GM12878 (cell line): Measurements from ENCODE around the gene ADPRHL1. TPM values are rescaled to one million over a fixed set of nuclear protein-coding genes. Genes with fewer than 3 reads are reported as not detected.

Experiments
- MLLT1 ChIP-seq: fragments of 450-650 bp; IDR thresholded peaks from 2 replicates; pipeline ENCODE4 v1.6.1; 2016; ENCODE audit warnings: mild to moderate bottlenecking
- polyA plus RNA-seq, 11 experiments: library from polyadenylated mRNA; depleted of rRNA in 4 of 11; unstranded in 6 of 11; stranded (reverse) in 5 of 11; fragments of >200 nt; fragmentation: Nextera tagmentation in 4 of 11; fragmentation: Illumina TruSeq in 1 of 11; extraction: Ambion mirVana in 4 of 11; extraction: Trizol in 1 of 11; gene quantifications; 1 replicate in 1 of 11; 2 replicates in 10 of 11; pipeline versions ENCODE4 v1.2.1 to v1.2.3, GENCODE V29; 2011 to 2016; ENCODE audit warnings: inconsistent platforms in 2 of 11, missing spikeins in 2 of 11, low read depth in 1 of 11
- small RNA-seq: library from RNA; depleted of rRNA; stranded (forward); fragments of <200 nt; gene quantifications from one replicate; pipeline ENCODE3, GENCODE V24; 2014
- total RNA-seq, 4 experiments: library from RNA; depleted of rRNA in 3 of 4; stranded (reverse); fragments of >200 nt in 3 of 4; fragmentation: Illumina TruSeq in 1 of 4; extraction: Trizol in 1 of 4; gene quantifications; 2 replicates each; pipeline versions ENCODE4 v1.2.1 to v1.2.3, GENCODE V29; 2013 to 2021

ADPRHL1 gene
- total and polyA plus RNA-seq, 10 of the 15 experiments (the other 5 are each of a cell fraction or from before 2014, with no cell fraction given), result 0.05 to 1.9 (median 1.0) TPM

DNA sequence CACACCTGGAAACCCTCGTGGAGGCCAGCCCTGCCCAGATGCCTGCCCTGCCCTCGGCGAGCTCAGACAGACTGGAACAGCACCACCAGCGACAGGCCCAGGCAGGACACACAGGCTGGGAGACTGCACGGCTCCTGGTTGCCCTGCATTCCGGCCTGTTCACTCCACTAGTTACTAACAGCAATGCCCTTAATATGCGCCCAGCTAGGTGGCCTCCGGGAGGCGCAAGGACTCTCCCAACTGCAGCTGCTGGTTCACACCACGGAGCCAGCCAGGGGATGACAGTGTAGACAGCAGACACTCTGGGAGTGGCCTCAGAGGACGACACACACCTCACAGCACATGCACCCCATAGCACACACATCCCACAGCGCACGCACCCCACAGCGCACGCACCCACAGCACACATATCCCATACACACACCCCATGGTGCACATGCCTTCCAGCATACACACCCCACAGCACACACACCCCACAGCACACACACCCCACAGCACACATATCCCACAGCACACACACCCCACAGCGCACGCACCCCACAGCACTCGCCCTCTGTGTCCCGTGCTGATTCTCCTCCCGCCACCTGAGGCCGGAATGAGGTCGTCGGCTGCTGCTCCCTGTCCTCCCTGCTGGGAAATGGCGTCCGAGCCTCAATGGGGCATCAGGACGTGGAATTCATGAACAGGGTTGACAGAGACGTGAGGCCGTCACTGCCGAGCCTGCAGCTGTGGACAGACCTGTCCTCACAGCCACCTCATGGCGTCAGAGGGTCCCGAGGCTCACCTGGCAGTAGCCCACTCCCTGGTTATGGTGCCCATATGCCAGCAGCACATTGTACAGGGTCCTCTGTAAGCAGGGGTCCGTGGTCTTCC lies 103.0 kb downstream of the ADPRHL1 start (continued):
- TF ChIP-seq MLLT1, result no peak

Small RNA genes within 50 kb of the gene (small RNA-seq; reads per million reads assigned to genes)
- gene RNU1-16P, result not detected

Other genes starting within 250 kb of the ADPRHL1 start
Only the 7 nearest of the 8 such genes appear.
- 73.8 and 74.3 TPM in 2 replicates for gene CUL4A, start 243.9 kb downstream of the ADPRHL1 start, total RNA-seq (2014; rRNA removed)
- 50.1 and 50.8 TPM in 2 replicates for gene CUL4A, start 243.9 kb downstream of the ADPRHL1 start, total RNA-seq (2014; rRNA removed; fragmentation: Illumina TruSeq; extraction: Trizol)
- gene CUL4A, start 243.9 kb downstream of the ADPRHL1 start, total RNA-seq (2021), result 55.7 and 60.9 TPM in 2 replicates
- 40.1 and 42.3 TPM in 2 replicates for gene CUL4A, start 243.9 kb downstream of the ADPRHL1 start, polyA plus RNA-seq (2011; rRNA removed)
- 45.1 and 48.0 TPM in 2 replicates for gene CUL4A, start 243.9 kb downstream of the ADPRHL1 start, polyA plus RNA-seq (2014; fragmentation: Illumina TruSeq; extraction: Trizol)
- gene CUL4A, start 243.9 kb downstream of the ADPRHL1 start, polyA plus RNA-seq (2014; fragmentation: Nextera tagmentation; extraction: Ambion mirVana), result 10 to 100 TPM; 19.7 to 21.8 TPM
- 60.4 and 60.9 TPM in 2 replicates for gene CUL4A, start 243.9 kb downstream of the ADPRHL1 start, polyA plus RNA-seq (2014; rRNA removed)
- gene CUL4A, start 243.9 kb downstream of the ADPRHL1 start, polyA plus RNA-seq (2016; fragmentation: Nextera tagmentation; extraction: Ambion mirVana), result 10 to 100 TPM; 64.1 to 66.5 TPM
- gene LAMP1, start 156.2 kb downstream of the ADPRHL1 start, total RNA-seq (2014; rRNA removed), result 44.8 and 54.2 TPM in 2 replicates
- 25.4 and 29.6 TPM in 2 replicates for gene LAMP1, start 156.2 kb downstream of the ADPRHL1 start, total RNA-seq (2014; rRNA removed; fragmentation: Illumina TruSeq; extraction: Trizol)
- gene LAMP1, start 156.2 kb downstream of the ADPRHL1 start, total RNA-seq (2021), result 83.0 and 83.2 TPM in 2 replicates
- 25.2 and 50.2 TPM in 2 replicates for gene LAMP1, start 156.2 kb downstream of the ADPRHL1 start, polyA plus RNA-seq (2011; rRNA removed)
- 20.1 and 35.9 TPM in 2 replicates for gene LAMP1, start 156.2 kb downstream of the ADPRHL1 start, polyA plus RNA-seq (2014; fragmentation: Illumina TruSeq; extraction: Trizol)
- 1 to 10 TPM; 2.5 to 8.4 TPM for gene LAMP1, start 156.2 kb downstream of the ADPRHL1 start, polyA plus RNA-seq (2014; fragmentation: Nextera tagmentation; extraction: Ambion mirVana)
- 44.4 and 52.8 TPM in 2 replicates for gene LAMP1, start 156.2 kb downstream of the ADPRHL1 start, polyA plus RNA-seq (2014; rRNA removed)
- 10 to 100 TPM in 1 of 2 experiments, 1 to 10 TPM in 1; 2.7 to 26.5 TPM for gene LAMP1, start 156.2 kb downstream of the ADPRHL1 start, polyA plus RNA-seq (2016; fragmentation: Nextera tagmentation; extraction: Ambion mirVana)
- gene GRTP1, start 89.4 kb downstream of the ADPRHL1 start, total RNA-seq (2014; rRNA removed), result not detected in 2 replicates
- gene GRTP1, start 89.4 kb downstream of the ADPRHL1 start, total RNA-seq (2014; rRNA removed; fragmentation: Illumina TruSeq; extraction: Trizol), result not detected in 2 replicates
- gene GRTP1, start 89.4 kb downstream of the ADPRHL1 start, total RNA-seq (2021), result 0.18 TPM in 1 of 2 replicates, not detected in the other
- gene GRTP1, start 89.4 kb downstream of the ADPRHL1 start, polyA plus RNA-seq (2011; rRNA removed), result not detected in 2 replicates
- gene GRTP1, start 89.4 kb downstream of the ADPRHL1 start, polyA plus RNA-seq (2014; fragmentation: Illumina TruSeq; extraction: Trizol), result not detected in 2 replicates
- not detected for gene GRTP1, start 89.4 kb downstream of the ADPRHL1 start, polyA plus RNA-seq (2014; fragmentation: Nextera tagmentation; extraction: Ambion mirVana)
- gene GRTP1, start 89.4 kb downstream of the ADPRHL1 start, polyA plus RNA-seq (2014; rRNA removed), result not detected in 2 replicates
- gene GRTP1, start 89.4 kb downstream of the ADPRHL1 start, polyA plus RNA-seq (2016; fragmentation: Nextera tagmentation; extraction: Ambion mirVana), result under 1 TPM; 0.12 to 0.16 TPM
- gene DCUN1D2, start 37.2 kb upstream of the ADPRHL1 start, total RNA-seq (2014; rRNA removed), result 12.3 and 13.6 TPM in 2 replicates
- 8.6 and 11.0 TPM in 2 replicates for gene DCUN1D2, start 37.2 kb upstream of the ADPRHL1 start, total RNA-seq (2014; rRNA removed; fragmentation: Illumina TruSeq; extraction: Trizol)
- gene DCUN1D2, start 37.2 kb upstream of the ADPRHL1 start, total RNA-seq (2021), result 10.6 and 23.6 TPM in 2 replicates
- gene DCUN1D2, start 37.2 kb upstream of the ADPRHL1 start, polyA plus RNA-seq (2011; rRNA removed), result 7.7 and 9.9 TPM in 2 replicates
- 13.7 and 14.7 TPM in 2 replicates for gene DCUN1D2, start 37.2 kb upstream of the ADPRHL1 start, polyA plus RNA-seq (2014; fragmentation: Illumina TruSeq; extraction: Trizol)
- gene DCUN1D2, start 37.2 kb upstream of the ADPRHL1 start, polyA plus RNA-seq (2014; fragmentation: Nextera tagmentation; extraction: Ambion mirVana), result 1 to 10 TPM; 2.5 to 3.0 TPM
- gene DCUN1D2, start 37.2 kb upstream of the ADPRHL1 start, polyA plus RNA-seq (2014; rRNA removed), result 15.7 and 18.6 TPM in 2 replicates
- gene DCUN1D2, start 37.2 kb upstream of the ADPRHL1 start, polyA plus RNA-seq (2016; fragmentation: Nextera tagmentation; extraction: Ambion mirVana), result 1 to 10 TPM; 6.1 to 6.2 TPM
- gene TFDP1, start 131.3 kb upstream of the ADPRHL1 start, total RNA-seq (2014; rRNA removed), result 97.9 and 115 TPM in 2 replicates
- 95.4 and 98.3 TPM in 2 replicates for gene TFDP1, start 131.3 kb upstream of the ADPRHL1 start, total RNA-seq (2014; rRNA removed; fragmentation: Illumina TruSeq; extraction: Trizol)
- 182 and 186 TPM in 2 replicates for gene TFDP1, start 131.3 kb upstream of the ADPRHL1 start, total RNA-seq (2021)
- 139 and 163 TPM in 2 replicates for gene TFDP1, start 131.3 kb upstream of the ADPRHL1 start, polyA plus RNA-seq (2011; rRNA removed)
- 182 and 225 TPM in 2 replicates for gene TFDP1, start 131.3 kb upstream of the ADPRHL1 start, polyA plus RNA-seq (2014; fragmentation: Illumina TruSeq; extraction: Trizol)
- 10 to 100 TPM; 64.0 to 95.8 TPM for gene TFDP1, start 131.3 kb upstream of the ADPRHL1 start, polyA plus RNA-seq (2014; fragmentation: Nextera tagmentation; extraction: Ambion mirVana)
- gene TFDP1, start 131.3 kb upstream of the ADPRHL1 start, polyA plus RNA-seq (2014; rRNA removed), result 163 and 164 TPM in 2 replicates
- gene TFDP1, start 131.3 kb upstream of the ADPRHL1 start, polyA plus RNA-seq (2016; fragmentation: Nextera tagmentation; extraction: Ambion mirVana), result 100 to 1,000 TPM in 1 of 2 experiments, 10 to 100 TPM in 1; 37.7 to 254 TPM
- 0.16 TPM in 1 of 2 replicates, not detected in the other for gene ATP4B, start 204.7 kb upstream of the ADPRHL1 start, total RNA-seq (2014; rRNA removed)
- gene ATP4B, start 204.7 kb upstream of the ADPRHL1 start, total RNA-seq (2014; rRNA removed; fragmentation: Illumina TruSeq; extraction: Trizol), result 0.18 TPM in 1 of 2 replicates, not detected in the other
- 0.19 TPM in 1 of 2 replicates, not detected in the other for gene ATP4B, start 204.7 kb upstream of the ADPRHL1 start, total RNA-seq (2021)
- gene ATP4B, start 204.7 kb upstream of the ADPRHL1 start, polyA plus RNA-seq (2011; rRNA removed), result not detected in 2 replicates
- gene ATP4B, start 204.7 kb upstream of the ADPRHL1 start, polyA plus RNA-seq (2014; fragmentation: Illumina TruSeq; extraction: Trizol), result 0.09 TPM in 1 of 2 replicates, not detected in the other
- under 1 TPM; 0.05 to 0.32 TPM for gene ATP4B, start 204.7 kb upstream of the ADPRHL1 start, polyA plus RNA-seq (2014; fragmentation: Nextera tagmentation; extraction: Ambion mirVana)
- 0.16 and 0.33 TPM in 2 replicates for gene ATP4B, start 204.7 kb upstream of the ADPRHL1 start, polyA plus RNA-seq (2014; rRNA removed)
- under 1 TPM; 0.11 to 0.29 TPM for gene ATP4B, start 204.7 kb upstream of the ADPRHL1 start, polyA plus RNA-seq (2016; fragmentation: Nextera tagmentation; extraction: Ambion mirVana)
- gene GRK1, start 213.7 kb upstream of the ADPRHL1 start, total RNA-seq (2014; rRNA removed), result under 0.01 TPM in 1 of 2 replicates, not detected in the other
- gene GRK1, start 213.7 kb upstream of the ADPRHL1 start, total RNA-seq (2014; rRNA removed; fragmentation: Illumina TruSeq; extraction: Trizol), result not detected in 2 replicates
- not detected in 2 replicates for gene GRK1, start 213.7 kb upstream of the ADPRHL1 start, total RNA-seq (2021)
- not detected in 2 replicates for gene GRK1, start 213.7 kb upstream of the ADPRHL1 start, polyA plus RNA-seq (2011; rRNA removed)
- not detected in 2 replicates for gene GRK1, start 213.7 kb upstream of the ADPRHL1 start, polyA plus RNA-seq (2014; fragmentation: Illumina TruSeq; extraction: Trizol)
- gene GRK1, start 213.7 kb upstream of the ADPRHL1 start, polyA plus RNA-seq (2014; fragmentation: Nextera tagmentation; extraction: Ambion mirVana), result not detected
- gene GRK1, start 213.7 kb upstream of the ADPRHL1 start, polyA plus RNA-seq (2014; rRNA removed), result 0.04 TPM in 1 of 2 replicates, not detected in the other
- gene GRK1, start 213.7 kb upstream of the ADPRHL1 start, polyA plus RNA-seq (2016; fragmentation: Nextera tagmentation; extraction: Ambion mirVana), result not detected